GM19397 (cell line): ENCODE measurements around the gene PDS5A.
"Not testable (repeated sequence)": the region's sequence is repeated elsewhere in the genome, so short reads cannot be mapped to it uniquely, and the experiment has no call there.

Experiments
- ATAC-seq: cut with Tn5 transposase; IDR thresholded peaks from one replicate; pipeline ENCODE4 v1.9.1; 2021; ENCODE audit warnings: mild to moderate bottlenecking, moderate library complexity; ENCODE audit not compliant: unreplicated experiment

The PDS5A gene

DNA sequence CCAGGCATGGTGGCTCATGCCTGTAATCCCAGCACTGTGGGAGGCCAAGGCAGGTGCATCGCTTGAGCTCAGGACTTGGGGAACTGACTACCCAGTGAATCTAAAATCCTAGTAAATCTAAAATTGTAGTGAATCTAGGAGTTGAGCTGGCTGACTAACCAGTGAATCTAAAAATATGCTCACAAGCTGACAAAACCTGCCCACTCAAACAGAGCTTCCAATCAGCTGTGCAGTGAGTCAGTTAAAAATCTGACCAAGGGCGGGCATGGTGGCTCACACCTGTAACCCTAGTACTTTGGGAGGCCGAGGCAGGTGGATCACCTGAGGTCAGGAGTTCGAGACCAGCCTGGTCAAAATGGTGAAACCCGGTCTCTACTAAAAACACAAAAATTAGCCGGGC is 72.7 kb downstream of the PDS5A start:
- not testable (repeated sequence) for ATAC-seq

- no peak for ATAC-seq
Observed at GRCh38 chr4:39900966-39901365, 76.7 kb downstream of the PDS5A start.

DNA sequence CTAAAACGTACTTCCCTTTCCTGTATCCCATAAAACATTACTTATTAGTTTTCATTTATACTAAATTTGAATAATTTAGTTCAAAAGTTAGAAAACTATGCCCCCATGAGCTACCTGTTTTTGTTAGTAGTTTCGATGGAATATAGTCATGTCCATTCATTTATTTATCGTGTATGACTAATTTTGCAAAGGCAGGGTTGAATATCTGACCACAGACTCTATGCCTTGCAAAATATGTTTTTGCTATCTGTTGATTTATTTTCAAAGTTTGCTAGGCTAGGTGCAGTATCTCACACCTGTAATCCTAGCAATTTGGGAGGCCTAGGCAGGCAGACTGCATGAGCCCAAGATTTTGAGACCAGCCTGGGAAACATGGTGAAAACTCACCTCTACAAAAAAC is 78.4 kb downstream of the PDS5A start:
- ATAC-seq, result no peak

GRCh38 chr4:39898015-39898414 is 79.7 kb downstream of the PDS5A start:
- ATAC-seq, result no peak

DNA sequence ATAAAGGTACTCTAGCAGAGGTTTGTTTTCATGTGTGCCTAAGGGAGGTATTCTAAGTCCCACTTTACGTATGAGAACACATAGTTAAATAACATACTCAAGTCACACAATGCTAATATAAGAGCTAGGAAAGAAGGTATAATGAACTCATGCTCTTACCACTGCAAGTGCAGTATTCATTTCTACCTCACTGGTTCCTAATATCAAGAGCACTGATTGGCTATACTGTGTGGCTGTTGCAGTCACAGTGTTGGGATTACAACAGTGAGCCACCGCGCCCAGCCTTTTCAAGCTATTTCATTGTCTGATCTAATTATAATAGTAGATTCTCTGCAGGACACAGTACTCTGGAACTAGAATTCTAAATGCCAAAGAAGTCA is 84.0 kb downstream of the PDS5A start:
- ATAC-seq, result no peak

DNA sequence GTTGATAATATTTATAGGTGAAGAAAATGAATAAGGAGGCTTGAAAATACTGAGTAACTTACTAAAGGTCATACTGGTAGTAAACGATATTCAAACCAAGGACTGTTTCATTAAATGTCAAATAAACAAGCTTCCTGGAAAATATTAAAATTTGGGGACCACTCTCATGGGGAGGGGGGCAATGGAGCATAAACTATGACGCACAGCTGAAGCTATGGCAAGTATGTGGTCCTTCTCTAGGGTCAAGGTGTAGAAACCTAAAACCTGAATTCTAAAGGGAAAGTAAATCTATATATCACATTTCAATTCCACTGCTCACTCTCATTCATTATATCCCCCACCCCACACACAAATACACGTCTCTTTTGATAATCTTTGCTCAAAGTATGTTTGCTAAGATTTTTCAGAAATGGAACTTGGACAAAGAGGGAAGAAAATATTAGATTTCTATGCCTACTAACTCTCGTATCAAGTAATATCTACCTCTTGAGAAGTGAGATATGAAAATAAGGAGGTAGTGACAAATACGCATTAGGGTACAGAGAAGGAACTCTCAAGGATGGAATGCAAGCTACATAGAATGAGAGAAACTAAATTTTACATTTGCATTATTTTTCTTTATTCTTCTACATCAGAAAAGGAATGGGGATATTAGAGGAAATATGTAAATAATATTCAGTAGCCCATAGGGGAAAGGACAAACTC is 84.6 kb downstream of the PDS5A start:
- no peak for ATAC-seq

- no peak for ATAC-seq
Observed at GRCh38 chr4:39889226-39889625, 88.5 kb downstream of the PDS5A start.

DNA sequence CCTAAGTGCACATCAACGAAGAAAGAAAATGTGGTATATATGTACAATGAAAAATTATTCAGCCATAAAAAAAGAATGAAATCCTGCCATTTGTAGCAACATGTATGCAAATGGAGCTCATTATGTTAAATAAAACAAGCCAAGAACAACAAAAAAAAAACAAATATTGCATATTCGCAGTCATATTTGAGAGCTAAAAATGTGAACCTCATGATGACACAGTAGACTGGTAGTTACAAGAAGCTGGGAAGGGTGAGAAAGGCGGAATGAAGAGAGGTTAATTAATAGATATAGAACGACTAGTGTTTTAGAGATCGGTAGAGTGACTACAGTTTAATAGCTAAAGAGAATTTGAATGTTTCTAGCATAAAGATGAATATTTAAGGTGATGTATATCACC is 89.2 kb downstream of the PDS5A start:
- no peak for ATAC-seq

DNA sequence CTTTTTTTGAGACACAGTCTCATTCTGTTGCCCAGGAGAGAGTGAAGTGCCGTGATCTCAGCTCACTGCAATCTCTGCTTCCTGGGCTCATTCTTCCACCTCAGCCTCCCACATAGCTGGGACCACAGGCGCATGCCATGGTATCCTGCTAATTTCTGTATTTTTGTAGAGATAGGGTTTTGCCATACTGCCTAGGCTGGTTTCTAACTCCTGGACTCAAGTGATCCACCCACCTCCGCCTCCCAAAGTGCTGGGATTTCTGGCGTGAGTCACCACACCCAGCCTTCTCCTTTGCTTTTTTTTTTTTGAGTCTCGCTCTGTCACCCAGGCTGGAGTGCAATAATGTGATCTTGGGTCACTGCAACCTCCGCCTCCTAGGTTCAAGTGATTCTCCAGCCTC is 94.1 kb downstream of the PDS5A start:
- ATAC-seq, result no peak

GRCh38 chr4:39881789-39882188 is 95.9 kb downstream of the PDS5A start:
- no peak for ATAC-seq

DNA sequence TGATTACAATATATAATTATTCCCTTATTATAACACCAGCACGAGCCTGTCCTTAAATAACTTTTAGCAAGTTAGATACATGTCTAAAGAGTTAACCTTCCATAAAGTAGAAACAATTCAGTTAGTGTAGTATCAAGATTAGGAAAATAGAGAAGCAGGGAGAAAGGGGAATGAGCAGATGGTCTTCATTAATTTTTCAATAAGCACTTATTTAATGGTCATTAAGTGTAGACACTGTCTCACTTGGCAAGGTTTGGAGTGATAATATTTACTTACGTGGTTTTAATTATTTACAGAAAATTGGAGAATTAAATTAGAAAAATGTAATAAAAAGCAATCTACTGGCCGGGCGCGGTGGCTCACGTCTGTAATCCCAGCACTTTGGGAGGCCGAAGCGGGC is 99.7 kb downstream of the PDS5A start:
- no peak for ATAC-seq

DNA sequence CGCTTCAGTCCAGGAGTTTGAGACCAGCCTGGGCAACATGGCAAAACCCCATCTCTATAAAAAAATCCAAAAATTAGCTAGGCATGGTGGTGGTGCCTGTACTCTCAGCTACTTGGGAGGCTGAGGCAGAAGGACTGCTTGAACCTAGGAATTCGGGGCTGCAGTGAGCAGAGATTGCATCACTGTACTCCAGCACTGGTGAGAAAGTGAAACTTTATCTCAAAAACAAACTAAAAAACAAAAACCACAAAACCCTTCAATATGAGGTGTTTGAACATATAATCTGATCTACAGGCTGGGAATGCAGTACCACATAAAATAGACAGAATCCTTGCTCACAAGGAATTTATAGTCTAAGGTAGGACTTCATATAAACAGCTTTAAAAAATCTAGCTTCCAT is 103.9 kb downstream of the PDS5A start:
- ATAC-seq, result no peak

- no peak for ATAC-seq
Observed at GRCh38 chr4:39865280-39865679, 112.4 kb downstream of the PDS5A start.

DNA sequence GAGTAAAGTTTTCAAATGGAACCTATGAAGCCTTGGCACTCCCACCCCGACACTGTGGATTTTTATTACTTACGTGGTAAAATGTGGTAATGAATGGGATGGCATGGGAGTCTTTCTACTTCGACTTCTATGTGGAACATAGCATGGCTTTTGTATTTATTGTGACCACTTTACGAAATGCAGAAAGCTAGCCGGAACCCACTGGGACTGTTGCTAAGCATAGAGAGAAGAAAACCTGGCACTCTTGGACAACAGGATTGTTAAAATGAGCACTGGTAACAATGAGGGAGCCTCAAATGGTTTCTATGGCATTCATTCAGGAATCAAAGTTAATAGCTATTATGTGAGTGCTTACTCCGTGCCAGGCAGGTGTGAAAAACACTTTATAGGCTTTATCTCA is 113.3 kb downstream of the PDS5A start:
- no peak for ATAC-seq

DNA sequence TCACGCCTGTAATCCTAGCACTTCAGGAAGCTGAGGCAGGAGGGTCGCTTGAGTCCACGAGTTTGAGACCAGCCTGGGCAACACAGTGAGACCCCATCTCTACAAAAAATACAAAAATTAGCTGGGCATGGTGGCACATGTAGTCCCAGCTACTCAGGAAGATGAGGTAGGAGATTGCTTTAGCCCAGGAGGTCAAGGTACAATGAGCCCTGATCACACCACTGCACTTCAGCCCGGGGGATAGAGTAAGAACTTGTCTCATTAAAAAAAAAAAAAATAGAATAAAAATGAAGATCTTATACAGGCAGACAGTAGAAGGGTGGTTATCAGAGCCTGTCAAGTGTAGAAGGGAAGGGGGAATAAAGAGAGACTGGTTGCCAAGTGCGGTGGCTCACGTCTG is 116.9 kb downstream of the PDS5A start:
- no peak for ATAC-seq

DNA sequence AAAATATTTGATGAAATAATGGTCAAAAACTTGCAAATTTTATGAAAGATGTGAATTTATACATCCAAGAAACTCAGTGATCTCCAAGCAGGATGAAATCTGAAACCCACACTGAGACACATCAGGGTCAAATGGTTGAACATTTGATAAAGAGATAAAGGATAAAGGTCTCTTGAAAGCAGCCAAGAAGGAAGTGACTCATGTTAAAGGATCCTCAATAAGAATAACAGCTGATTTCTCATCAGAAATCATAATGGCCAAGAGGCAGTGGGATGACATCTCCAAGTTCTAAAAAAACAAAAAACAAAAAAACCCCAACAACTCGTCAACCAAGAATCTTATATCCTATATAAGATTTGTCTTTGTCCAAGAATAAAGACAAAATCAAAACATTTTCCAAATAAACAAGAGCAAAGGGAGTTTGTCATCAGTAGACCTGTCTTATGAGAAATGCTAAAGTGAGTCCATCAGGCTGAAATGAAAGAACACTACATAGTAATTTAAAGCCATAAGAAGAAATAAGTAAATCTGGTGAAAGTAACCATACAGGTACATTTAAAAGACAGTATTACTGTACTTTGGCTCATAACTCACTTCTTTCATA is 121.7 kb downstream of the PDS5A start:
- ATAC-seq, result no peak

GRCh38 chr4:39852636-39853035 is 125.1 kb downstream of the PDS5A start:
- ATAC-seq, result no peak

DNA sequence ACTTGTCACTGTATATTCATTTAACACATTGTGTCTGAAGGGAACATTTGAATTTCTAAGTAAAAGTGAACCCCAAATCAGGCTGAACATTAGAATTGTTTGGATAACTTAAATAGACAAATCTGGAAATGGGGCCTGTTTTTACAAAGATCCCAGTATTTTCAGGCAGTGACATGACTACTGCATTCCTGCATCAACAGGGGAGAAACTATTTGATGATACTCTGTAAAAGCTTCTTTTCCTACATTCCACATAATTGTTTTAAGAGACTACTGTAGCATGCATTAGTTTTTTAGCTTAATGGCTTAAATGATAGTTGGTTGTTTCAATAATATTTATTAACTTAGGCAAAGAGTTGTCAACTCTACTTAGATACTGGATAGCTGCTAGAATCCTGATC is 127.0 kb downstream of the PDS5A start:
- ATAC-seq, result no peak

DNA sequence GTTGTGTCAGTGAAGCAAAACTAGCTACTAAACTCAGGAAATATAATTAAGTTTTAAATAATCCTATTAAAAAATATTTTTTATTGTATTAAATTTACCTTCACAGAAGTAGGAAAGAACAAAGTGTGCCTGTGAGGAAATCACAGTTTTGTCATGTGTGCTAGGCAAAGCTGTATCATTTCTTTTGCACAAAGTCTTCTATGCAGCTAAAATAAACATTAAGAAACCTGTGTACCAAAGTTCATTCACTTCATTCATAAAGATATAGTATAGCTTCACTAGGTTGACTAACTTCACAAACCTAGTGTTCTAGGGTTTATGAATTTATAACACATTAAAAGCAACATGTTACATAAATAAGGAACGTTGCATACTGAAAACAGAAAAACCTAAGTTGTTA is 131.0 kb downstream of the PDS5A start:
- ATAC-seq, result no peak

DNA sequence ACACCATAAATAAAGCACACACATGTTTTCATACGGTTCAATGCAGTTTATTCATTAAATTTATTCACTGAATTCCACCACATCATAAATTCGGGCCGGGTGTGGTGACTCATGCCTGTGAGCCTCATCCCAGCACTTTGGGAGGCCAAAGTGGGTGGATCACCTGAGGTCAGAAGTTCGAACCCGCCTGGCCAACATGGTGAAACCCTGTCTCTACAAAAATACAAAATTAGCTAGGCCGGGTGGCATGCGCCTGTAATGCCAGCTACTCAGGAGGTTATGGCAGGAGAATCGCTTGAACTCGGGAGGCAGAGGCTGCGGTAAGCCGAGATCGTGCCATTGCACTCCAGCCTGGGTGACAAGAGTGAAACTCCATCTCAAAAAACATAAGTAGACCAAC is 131.6 kb downstream of the PDS5A start:
- no peak for ATAC-seq

DNA sequence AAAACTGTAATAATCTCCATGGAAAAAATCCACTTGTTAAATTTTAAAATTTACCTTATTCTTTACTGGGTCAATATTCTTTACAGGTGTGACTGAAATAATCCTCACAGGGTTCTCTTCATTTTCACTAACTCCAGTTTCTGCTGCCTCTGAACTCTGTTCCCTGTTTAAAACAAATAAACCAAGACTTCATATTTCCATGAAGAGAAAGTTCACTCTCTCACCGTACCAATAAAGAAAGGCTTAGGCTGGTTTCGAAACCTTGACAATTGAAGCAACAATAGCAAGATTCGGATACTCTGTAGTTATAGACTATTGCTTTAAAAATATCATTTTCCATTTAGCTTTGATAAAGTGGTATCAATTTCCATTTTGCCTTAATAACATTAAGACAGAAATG is 135.8 kb downstream of the PDS5A start:
- no peak for ATAC-seq

- ATAC-seq, result not testable (repeated sequence)
Observed at GRCh38 chr4:39840516-39840915, 137.2 kb downstream of the PDS5A start.

- no peak for ATAC-seq
Observed at GRCh38 chr4:39840027-39840426, 137.7 kb downstream of the PDS5A start.
